H1 (cell line): Measurements from ENCODE around the gene HMGXB3. TPM values are rescaled to one million over a fixed set of nuclear protein-coding genes. Genes with fewer than 3 reads are reported as not detected.

Source experiments
- CTCF ChIA-PET: fragments of 300-600 bp; sonication (Branson Sonifier 250); formaldehyde crosslinking; loops from one replicate; lab custom pipeline; 2021; ENCODE audit not compliant: partially characterized antibody; lab: Charles Lee
- POLR2A ChIA-PET: fragments of 300-600 bp; sonication (Branson Sonifier 250); formaldehyde crosslinking; loops from one replicate; lab custom pipeline; 2021; ENCODE audit warnings: inconsistent platforms; ENCODE audit not compliant: partially characterized antibody; lab: Charles Lee
- DNase-seq, 2 experiments: peaks; one replicate each; pipeline versions ENCODE4 v3.0.0 to v3.0.0-alpha.2; 2010 to 2022; ENCODE audit warnings: low spot score in 2 of 2, low read depth in 1 of 2, mixed read lengths in 1 of 2
- FAIRE-seq: peaks from 2 replicates; lab custom pipeline; 2011; peaks lifted over from hg19 to GRCh38; lab: Jason Lieb, UNC
- H2AFZ ChIP-seq: 2 replicates; pipeline ENCODE4 v1.8.1; 2012; ENCODE audit warnings: low read length, inconsistent platforms
- H2AK5ac ChIP-seq: 2 replicates; pipeline ENCODE4 v1.6.1; 2013; ENCODE audit warnings: low read depth, low read length
- H2BK120ac ChIP-seq: replicated peaks from 2 replicates; pipeline ENCODE3; 2013; ENCODE audit warnings: low read depth, low read length, inconsistent platforms
- H2BK12ac ChIP-seq: 2 replicates; pipeline ENCODE4 v1.6.1; 2013; ENCODE audit warnings: low read depth, low read length
- H2BK15ac ChIP-seq: 2 replicates; pipeline ENCODE4 v1.6.1; 2013; ENCODE audit warnings: low read length
- H2BK20ac ChIP-seq: 2 replicates; pipeline ENCODE4 v1.6.1; 2013; ENCODE audit warnings: low read length
- H2BK5ac ChIP-seq: 2 replicates; pipeline ENCODE4 v1.6.1; 2013; ENCODE audit warnings: low read depth, low read length
- H3K14ac ChIP-seq: 2 replicates; pipeline ENCODE4 v1.6.1; 2013; ENCODE audit warnings: inconsistent platforms; ENCODE audit not compliant: insufficient read length
- H3K18ac ChIP-seq: 2 replicates; pipeline ENCODE4 v1.6.1; 2013; ENCODE audit warnings: low read length; ENCODE audit errors: extremely low read depth
- H3K23ac ChIP-seq: 2 replicates; pipeline ENCODE4 v1.6.1; 2013; ENCODE audit warnings: inconsistent platforms; ENCODE audit not compliant: insufficient read length
- H3K23me2 ChIP-seq: 2 replicates; pipeline ENCODE4 v1.6.1; 2013; ENCODE audit warnings: low read depth, low read length
- H3K27ac ChIP-seq: 2 replicates; pipeline ENCODE4 v1.6.1; 2011; ENCODE audit warnings: low read depth, low read length, inconsistent platforms
- H3K27me3 ChIP-seq, 4 experiments: replicated peaks in 1 of 4; 1 replicate in 1 of 4; 2 replicates in 3 of 4; pipeline versions ENCODE4 v1.6.1 to v1.8.1; 2011 to 2013; ENCODE audit warnings: low read length in 3 of 4, mild to moderate bottlenecking in 3 of 4, inconsistent platforms in 2 of 4, mixed read lengths in 2 of 4, moderate library complexity in 1 of 4; ENCODE audit not compliant: control insufficient read depth in 3 of 4, insufficient read depth in 3 of 4; ENCODE audit errors: extremely low read depth in 1 of 4
- H3K36me3 ChIP-seq, 4 experiments: 2 replicates each; pipeline versions ENCODE4 v1.6.1 to v1.8.1; 2011 to 2013; ENCODE audit warnings: mild to moderate bottlenecking in 4 of 4, low read length in 3 of 4, moderate library complexity in 2 of 4, control low read depth in 1 of 4, inconsistent platforms in 1 of 4; ENCODE audit not compliant: insufficient read depth in 4 of 4, control insufficient read depth in 2 of 4
- H3K4ac ChIP-seq: replicated peaks from 2 replicates; pipeline ENCODE3; 2013; ENCODE audit warnings: low read length, low read depth, mixed read lengths, inconsistent platforms; ENCODE audit not compliant: insufficient read length
- H3K4me1 ChIP-seq, 4 experiments: replicated peaks in 1 of 4; 1 replicate in 1 of 4; 2 replicates in 3 of 4; pipeline versions ENCODE4 v1.6.1 to v1.8.1; 2011 to 2013; ENCODE audit warnings: low read length in 3 of 4, inconsistent platforms in 2 of 4, mixed read lengths in 1 of 4; ENCODE audit not compliant: insufficient read depth in 4 of 4, control insufficient read depth in 3 of 4
- H3K4me2 ChIP-seq, 2 experiments: 2 replicates each; pipeline versions ENCODE4 v1.6.1 to v1.8.1; 2011 to 2013; ENCODE audit warnings: low read depth in 2 of 2, low read length in 2 of 2, control low read depth in 1 of 2, inconsistent platforms in 1 of 2, mild to moderate bottlenecking in 1 of 2; ENCODE audit not compliant: insufficient read depth in 1 of 2
- H3K4me3 ChIP-seq, 4 experiments: fragments of 200-600, 300-600 bp in 1 of 4; sonication (generic), shearing (Covaris generic), sonication (Bioruptor Twin) in 1 of 4; 2 replicates each; pipeline versions ENCODE4 v1.5.1 to v1.8.1; 2011 to 2016; ENCODE audit warnings: low read length in 4 of 4, low read depth in 3 of 4, control low read depth in 2 of 4, inconsistent platforms in 2 of 4, mild to moderate bottlenecking in 2 of 4, mixed read lengths in 1 of 4, moderate library complexity in 1 of 4; ENCODE audit not compliant: insufficient read depth in 2 of 4; ENCODE audit errors: extremely low read depth in 1 of 4
- H3K56ac ChIP-seq: replicated peaks from 2 replicates; pipeline ENCODE3; 2013; ENCODE audit warnings: low read depth, mild to moderate bottlenecking, mixed read lengths, low read length, inconsistent platforms; ENCODE audit not compliant: insufficient read length
- H3K79me1 ChIP-seq: 2 replicates; pipeline ENCODE4 v1.6.1; 2013; ENCODE audit warnings: low read depth, low read length, control low read depth
- H3K79me2 ChIP-seq, 2 experiments: 2 replicates each; pipeline versions ENCODE4 v1.6.1 to v1.8.1; 2012 to 2013; ENCODE audit warnings: low read length in 2 of 2, mild to moderate bottlenecking in 2 of 2, inconsistent platforms in 1 of 2; ENCODE audit not compliant: insufficient read depth in 2 of 2, control insufficient read depth in 1 of 2
- H3K9ac ChIP-seq, 4 experiments: replicated peaks in 1 of 4; 1 replicate in 1 of 4; 2 replicates in 3 of 4; pipeline versions ENCODE4 v1.6.1 to v1.8.1; 2011 to 2013; ENCODE audit warnings: low read depth in 3 of 4, low read length in 3 of 4, control low read depth in 2 of 4, mild to moderate bottlenecking in 2 of 4, moderate library complexity in 2 of 4, inconsistent platforms in 1 of 4; ENCODE audit errors: extremely low read depth in 1 of 4
- H3K9me3 ChIP-seq, 2 experiments: 2 replicates each; pipeline versions ENCODE4 v1.6.1 to v1.8.1; 2012 to 2013; ENCODE audit warnings: mild to moderate bottlenecking in 2 of 2, moderate library complexity in 2 of 2, control low read depth in 1 of 2, inconsistent platforms in 1 of 2, low read depth in 1 of 2, low read length in 1 of 2, mixed read lengths in 1 of 2; ENCODE audit not compliant: insufficient read depth in 2 of 2
- H4K20me1 ChIP-seq, 2 experiments: replicated peaks in 1 of 2; 2 replicates each; pipeline versions ENCODE3 to v1.8.1; 2011 to 2013; ENCODE audit warnings: inconsistent platforms in 2 of 2, low read length in 2 of 2, mild to moderate bottlenecking in 1 of 2; ENCODE audit not compliant: insufficient read depth in 2 of 2, control insufficient read depth in 1 of 2
- H4K5ac ChIP-seq: 2 replicates; pipeline ENCODE4 v1.6.1; 2013; ENCODE audit warnings: low read length, low read depth, mixed read lengths, inconsistent platforms; ENCODE audit not compliant: insufficient read length
- H4K8ac ChIP-seq: 2 replicates; pipeline ENCODE4 v1.8.0; 2013; ENCODE audit warnings: mild to moderate bottlenecking, moderate library complexity, low read length, inconsistent platforms; ENCODE audit not compliant: insufficient read depth; ENCODE audit errors: extremely low read depth
- H4K91ac ChIP-seq: replicated peaks from 2 replicates; pipeline ENCODE3; 2013; ENCODE audit warnings: low read length, mixed read lengths, inconsistent platforms; ENCODE audit not compliant: insufficient read length
- KDM1A ChIP-seq: fragments of 200-600, 300-600 bp; sonication (generic); IDR thresholded peaks from 2 replicates; pipeline ENCODE4 v1.7.1; 2016; ENCODE audit warnings: mild to moderate bottlenecking, low read length, borderline replicate concordance
- RBBP5 ChIP-seq: IDR thresholded peaks from 2 replicates; pipeline ENCODE4 v1.7.1; 2012; ENCODE audit warnings: low read depth, mild to moderate bottlenecking, inconsistent platforms, low read length, moderate library complexity, borderline replicate concordance
- WGBS, 2 experiments: shearing (Covaris generic) in 1 of 2; methylation state at CpG; one replicate each; pipeline versions ENCODE4 v1.1.6 to v1.1.7; 2013 to 2015; ENCODE audit warnings: low lambda C conversion rate in 2 of 2, mixed read lengths in 2 of 2, inconsistent platforms in 1 of 2, low coverage in 1 of 2, missing lambda C conversion rate in 1 of 2; ENCODE audit not compliant: insufficient replicate concordance in 2 of 2, insufficient coverage in 1 of 2, insufficient read length in 1 of 2; ENCODE audit errors: extremely low coverage in 1 of 2, missing lambda C conversion rate in 1 of 2; 5-methylcytosine and 5-hydroxymethylcytosine counted together
- polyA plus RNA-seq, 7 experiments: library from polyadenylated mRNA; depleted of rRNA in 3 of 7; stranded (reverse) in 5 of 7; unstranded in 2 of 7; fragments of >200 nt in 5 of 7; fragments of 200-250 nt in 2 of 7; gene quantifications; 1 replicate in 5 of 7; 2 replicates in 1 of 7; 4 replicates in 1 of 7; pipeline versions ENCODE4 v1.2.1 to v1.2.3, GENCODE V29; 2011 to 2013; ENCODE audit warnings: missing spikeins in 2 of 7, mixed read lengths in 2 of 7
- total RNA-seq: library from RNA; stranded (reverse); fragmentation: NEBNext Ultra II Directional; extraction: Animal tissue kit (Norgen Biotek cat#: 25700); gene quantifications from 2 replicates; pipeline ENCODE4 v1.2.1, GENCODE V29; 2021

The HMGXB3 gene
- total and polyA plus RNA-seq, 2 of the 8 experiments (the other 6 are each of a cell fraction or from before 2014, with no cell fraction given) = 26.8 to 28.0 TPM

- Histone ChIP-seq H3K4me2 (no peak overlapping the region), H3K79me1 (no peaks in the 10 kb centered on the region), H3K9me3 (no peaks in the 10 kb centered on the region), H4K5ac (no peak overlapping the region), H3K4me1 (peaks cover 0 to 7% (median 3%) of the 10 kb centered on the region in 4 experiments; a peak in 4 of 7 replicates), H4K91ac (no peak overlapping the region), H2AFZ (no peak overlapping the region), H2AK5ac (no peak overlapping the region), H2BK20ac (no peak overlapping the region), H3K79me2 (no peaks in the 10 kb centered on the region), H3K23me2 (no peaks in the 10 kb centered on the region), H2BK120ac (no peak overlapping the region), H4K8ac (no peak overlapping the region), H2BK5ac (no peak overlapping the region), H3K27me3 (no peaks in the 10 kb centered on the region), H2BK15ac (no peak overlapping the region), H3K56ac (no peak overlapping the region), H4K20me1 (no peaks in the 10 kb centered on the region), H3K36me3 (no peaks in the 10 kb centered on the region), H2BK12ac (no peak overlapping the region), H3K23ac (no peak overlapping the region), H3K4ac (no peak overlapping the region), H3K27ac (no peak overlapping the region), H3K18ac (no peak overlapping the region), H3K4me3 (no peak overlapping the region), H3K9ac (no peak overlapping the region), H3K14ac (no peak overlapping the region)
- 83% methylated on average over 3 of the region's 3 CpGs; no CpG with 5 or more reads in 1 of the 2 experiments for WGBS, 2 experiments
- FAIRE-seq (no peak), DNase-seq (no peak)
- ChIA-PET POLR2A (no interaction called here), CTCF (interaction anchor here (0.6 to 1.6 kb wide), 7 partner anchors 17 to 145 kb away, joined by 3 to 4 read pairs (median 3); no protein-coding TSS in a partner anchor)
- TF ChIP-seq RBBP5 (no peak), KDM1A (peak; percentile 54; the same call in 1 of the 2 replicates)
Measured at GRCh38 chr5:150070821-150071220, 70.3 kb downstream of the HMGXB3 start.
